Esophagus muscularis mucosa (tissue), 4 donors: ENCODE data around the gene PLGRKT. TPM values are rescaled to one million over a fixed set of nuclear protein-coding genes. Genes with fewer than 3 reads are reported as not detected.

Experiments
- DNase-seq: peaks from one replicate; pipeline ENCODE4 v3.0.0-alpha.2; 2017; ENCODE audit errors: extremely low spot score
- H3K27ac ChIP-seq, 4 donors: fragments of 200-600 bp; sonication (generic); replicated peaks in 1 of 4; 1 replicate in 3 of 4; 2 replicates in 1 of 4; pipeline ENCODE4 v1.5.1; 2016 to 2019; ENCODE audit warnings: mild to moderate bottlenecking in 1 of 4
- H3K27me3 ChIP-seq, 4 donors: fragments of 200-600 bp; sonication (generic); one replicate each; pipeline versions ENCODE4 v1.5.1 to v1.6.0; 2016 to 2019
- H3K36me3 ChIP-seq, 4 donors: fragments of 200-600 bp; sonication (generic); one replicate each; pipeline ENCODE4 v1.5.1; 2016 to 2019
- H3K4me1 ChIP-seq, 4 donors: fragments of 200-600 bp; sonication (generic); one replicate each; pipeline ENCODE4 v1.5.1; 2016 to 2019
- H3K4me3 ChIP-seq, 4 donors: fragments of 200-600 bp; sonication (generic); 1 replicate in 2 of 4; 2 replicates in 2 of 4; pipeline ENCODE4 v1.5.1; 2016 to 2019; ENCODE audit warnings: mild to moderate bottlenecking in 4 of 4, moderate library complexity in 1 of 4
- H3K9me3 ChIP-seq, 4 donors: fragments of 200-600 bp; sonication (generic); 1 replicate in 3 of 4; 2 replicates in 1 of 4; pipeline ENCODE4 v1.5.1; 2016 to 2019
- CTCF ChIP-seq, 3 experiments: fragments of 200-600 bp in 2 of 3; fragments of 450-650 bp in 1 of 3; sonication (generic) in 2 of 3; IDR thresholded peaks; one replicate each; pipeline ENCODE4 v1.5.1; 2017 to 2019; ENCODE audit warnings: antibody characterized with exemption in 3 of 3, mild to moderate bottlenecking in 2 of 3, moderate library complexity in 1 of 3
- EP300 ChIP-seq: sonication (generic); formaldehyde crosslinking; IDR thresholded peaks from one replicate; pipeline ENCODE4 v1.6.1; 2017; ENCODE audit warnings: antibody characterized with exemption
- POLR2A ChIP-seq: fragments of 450-650 bp; IDR thresholded peaks from one replicate; pipeline ENCODE4 v1.6.1; 2017; ENCODE audit warnings: antibody characterized with exemption, moderate library complexity, mild to moderate bottlenecking, low read depth
- POLR2AphosphoS5 ChIP-seq, 2 donors: sonication (generic); formaldehyde crosslinking; IDR thresholded peaks; one replicate each; pipeline ENCODE4 v1.6.1; 2017; ENCODE audit warnings: antibody characterized with exemption in 2 of 2
- WGBS: methylation state at CpG from one replicate; pipeline ENCODE4 v1.1.5; 2018; 5-methylcytosine and 5-hydroxymethylcytosine counted together
- intact Hi-C: fragments of 100-400 bp; cut with DNase I; formaldehyde crosslinking; loops from one replicate; pipeline ENCODE4 v1.15.1; 2023
- total RNA-seq, 4 donors: library from RNA; depleted of rRNA; stranded (reverse); fragments of >200 nt; gene quantifications; one replicate each; pipeline versions ENCODE4 v1.1.0 to v1.2.1, GENCODE V29; 2016

PLGRKT gene
- total RNA-seq, 4 donors from 2014 or later, result 11.1 to 18.3 (median 11.7) TPM

GRCh38 chr9:5482194-5482593 lies 44.5 kb upstream of the PLGRKT start:
- no peak for DNase-seq
- Histone ChIP-seq H3K4me3 (no peak overlapping the region), H3K4me1 (no peaks in the 10 kb centered on the region), H3K9me3 (no peaks in the 10 kb centered on the region), H3K27ac (no peak overlapping the region), H3K27me3 (no peaks in the 10 kb centered on the region), H3K36me3 (no peaks in the 10 kb centered on the region)
- 84% methylated on average over 8 of the region's 8 CpGs for WGBS
- intact Hi-C loops, result no loop called here
- TF ChIP-seq POLR2AphosphoS5 (IDR thresholded peaks at IDR 0.05), result no peak
- TF ChIP-seq EP300, result no peak
- TF ChIP-seq POLR2A, result no peak
- TF ChIP-seq CTCF (IDR thresholded peaks at IDR 0.05), result no peak

GRCh38 chr9:5481322-5482040 lies 43.8 kb upstream of the PLGRKT start:
- H3K36me3 ChIP-seq, result no peaks in the 10 kb centered on the region
- H3K27ac ChIP-seq, result no peak overlapping the region
- no peaks in the 10 kb centered on the region for H3K4me1 ChIP-seq
- DNase-seq, result no peak
- 88% methylated on average over 5 of the region's 5 CpGs for WGBS
- H3K9me3 ChIP-seq, result no peaks in the 10 kb centered on the region
- TF ChIP-seq CTCF (IDR thresholded peaks at IDR 0.05) (no peak), EP300 (no peak), POLR2AphosphoS5 (IDR thresholded peaks at IDR 0.05) (no peak), POLR2A (no peak)
- intact Hi-C loops, result no loop called here
- no peaks in the 10 kb centered on the region for H3K27me3 ChIP-seq
- H3K4me3 ChIP-seq, result no peak overlapping the region

GRCh38 chr9:5480919-5481318 lies 43.2 kb upstream of the PLGRKT start:
- Histone ChIP-seq H3K9me3 (no peaks in the 10 kb centered on the region), H3K4me3 (no peak overlapping the region), H3K36me3 (no peaks in the 10 kb centered on the region), H3K4me1 (no peaks in the 10 kb centered on the region), H3K27me3 (no peaks in the 10 kb centered on the region), H3K27ac (no peak overlapping the region)
- TF ChIP-seq POLR2A (no peak), EP300 (no peak), CTCF (IDR thresholded peaks at IDR 0.05) (no peak)
- DNase-seq, result no peak
- 89% methylated on average over 4 of the region's 4 CpGs for WGBS
- intact Hi-C loops, result no loop called here

GRCh38 chr9:5479994-5480694 lies 42.4 kb upstream of the PLGRKT start:
- H3K27ac ChIP-seq, result no peak overlapping the region
- no peaks in the 10 kb centered on the region for H3K9me3 ChIP-seq
- 81% methylated on average over 3 of the region's 3 CpGs for WGBS
- intact Hi-C loops, result no loop called here
- DNase-seq, result no peak
- H3K4me3 ChIP-seq, result no peak overlapping the region
- H3K4me1 ChIP-seq, result no peaks in the 10 kb centered on the region
- no peaks in the 10 kb centered on the region for H3K27me3 ChIP-seq
- no peaks in the 10 kb centered on the region for H3K36me3 ChIP-seq
- TF ChIP-seq CTCF (IDR thresholded peaks at IDR 0.05), result no peak
